Breast epithelium (tissue), 3 donors: ENCODE results near the gene HTT-AS.

Source experiments
- CTCF ChIP-seq, 3 donors: fragments of 450-650 bp; IDR thresholded peaks; one replicate each; pipeline ENCODE4 v1.5.1; 2016 to 2017; ENCODE audit warnings: antibody characterized with exemption in 3 of 3, mild to moderate bottlenecking in 3 of 3, moderate library complexity in 3 of 3
- POLR2AphosphoS5 ChIP-seq, 3 donors: sonication (generic); formaldehyde crosslinking; IDR thresholded peaks; one replicate each; pipeline ENCODE4 v1.6.1; 2017; ENCODE audit warnings: antibody characterized with exemption in 3 of 3

GRCh38 chr4:3122081-3122563, 47.8 kb upstream of the HTT-AS start:
- TF ChIP-seq POLR2AphosphoS5 (IDR thresholded peaks at IDR 0.05), result no peak
- TF ChIP-seq CTCF (IDR thresholded peaks at IDR 0.05), result no peak
